Adrenal gland (tissue), 5 donors: ENCODE measurements around the gene ANTXR1.

Experiments
- CTCF ChIP-seq, 6 experiments: fragments of 450-650 bp in 4 of 6; fragments of 200-600 bp in 2 of 6; sonication (generic) in 1 of 6; IDR thresholded peaks; 1 replicate in 5 of 6; 2 replicates in 1 of 6; pipeline versions ENCODE4 v1.5.1 to v1.8.0; 2016 to 2021; ENCODE audit warnings: antibody characterized with exemption in 6 of 6, mild to moderate bottlenecking in 2 of 6, moderate library complexity in 1 of 6
- POLR2A ChIP-seq, 2 donors: fragments of 450-650 bp; IDR thresholded peaks; one replicate each; pipeline ENCODE4 v1.6.1; 2017; ENCODE audit warnings: antibody characterized with exemption in 2 of 2, mild to moderate bottlenecking in 2 of 2, moderate library complexity in 1 of 2
- donor health status: DM: no; HTN: no; CAD: no.

- TF ChIP-seq CTCF (IDR thresholded peaks at IDR 0.05) (no peak), POLR2A (IDR thresholded peaks at IDR 0.05) (no peak)
These were observed 279.3 kb downstream of the ANTXR1 start for GRCh38 chr2:69292256-69292655.
